Neural progenitor cell (in vitro differentiated cells): ENCODE measurements around the gene PHB1.
"Not testable (repeated sequence)": the region's sequence is repeated elsewhere in the genome, so short reads cannot be mapped to it uniquely, and the experiment has no call there.

ENCODE experiments used
- CTCF ChIP-seq: fragments of 200-600 bp; sonication (generic); IDR thresholded peaks from 2 replicates; pipeline ENCODE4 v1.5.1; 2017; ENCODE audit warnings: antibody characterized with exemption, mild to moderate bottlenecking
- EZH2 ChIP-seq: fragments of 200-600 bp; sonication (generic); IDR thresholded peaks from 2 replicates; pipeline ENCODE4 v1.6.1; 2017; ENCODE audit warnings: antibody characterized with exemption, mild to moderate bottlenecking, moderate library complexity

- not testable (repeated sequence) for TF ChIP-seq CTCF, EZH2
Observed at GRCh38 chr17:49389514-49390347, 25.0 kb downstream of the PHB1 start.
